ENCODE data around the gene KIFC1.

KIFC1 gene

DNA sequence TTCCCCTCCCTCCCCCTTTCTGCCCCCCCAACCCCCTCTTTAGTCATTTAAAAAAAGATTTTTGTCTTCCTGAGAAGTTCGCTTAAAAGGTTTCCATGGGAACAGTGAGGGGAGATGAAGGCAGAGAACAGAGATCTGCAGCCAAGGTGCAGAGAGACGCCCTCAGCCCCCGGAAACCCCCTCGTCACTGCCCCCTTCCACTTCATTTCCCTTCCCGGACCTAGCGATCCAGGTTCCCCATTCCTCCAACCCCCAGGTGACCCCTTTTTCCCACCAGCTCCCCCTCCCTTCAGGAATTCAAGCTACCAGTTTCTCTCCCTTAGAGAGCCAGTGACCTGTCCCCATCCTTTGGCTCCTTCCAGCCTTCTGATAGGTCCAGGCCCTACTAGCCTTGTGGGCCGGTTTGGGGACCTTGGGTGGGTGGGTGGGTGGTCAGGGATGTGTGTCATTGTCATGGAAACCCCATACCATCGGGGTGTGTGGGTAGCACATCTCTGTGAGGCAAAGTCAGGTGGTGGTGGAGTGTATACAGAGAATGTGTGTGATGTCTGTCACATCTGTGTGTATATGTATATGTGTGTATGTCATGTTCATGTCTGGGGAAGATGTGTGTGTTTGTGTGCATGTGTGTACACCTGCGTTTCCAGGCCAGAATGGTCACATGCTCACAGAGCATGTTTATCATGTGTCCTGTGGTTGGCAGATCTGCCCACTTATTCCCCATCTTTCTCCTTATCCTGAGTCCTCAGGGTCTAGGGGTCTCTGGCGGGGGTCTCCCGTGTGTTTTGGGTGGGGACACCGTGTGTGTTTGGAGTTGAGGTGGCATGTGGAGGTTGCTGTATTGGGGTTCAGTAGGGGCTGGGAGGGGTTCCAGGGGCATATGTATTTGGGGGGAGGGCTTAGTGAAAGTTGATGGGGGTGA lies 35.2 kb downstream of the KIFC1 start:
- Histone ChIP-seq H3K4me2 (ENCODE audit: low read length, poor library complexity, severe bottlenecking) (peak overlapping the region; percentile 91), H3K27me3 (ENCODE audit: control insufficient read depth in 1 of 2, insufficient read depth in 1 of 2, low read length in 2 of 2) (no peaks in the 10 kb centered on the region), H3K36me3 (ENCODE audit: control insufficient read depth in 1 of 2, insufficient read depth in 2 of 2, low read depth in 1 of 2, low read length in 2 of 2) (peaks cover 12 to 32% of the 10 kb centered on the region in 2 experiments), H2AK5ac (ENCODE audit: low read length, severe bottlenecking) (no peak overlapping the region), H2BK15ac (ENCODE audit: low read depth, poor library complexity, severe bottlenecking) (peak overlapping the region; percentile 20), H2BK5ac (ENCODE audit: low read depth, low read length, poor library complexity, severe bottlenecking) (no peak overlapping the region), H3K14ac (ENCODE audit: low read length in 2 of 2) (peak overlapping the region in 1 of 2 experiments; percentile 67), H3K27ac (ENCODE audit: low read length, poor library complexity, severe bottlenecking) (no peak overlapping the region), H2BK120ac (ENCODE audit: low read depth, low read length) (no peak overlapping the region), H3K23ac (ENCODE audit: low read length in 2 of 2) (no peak overlapping the region), H4K91ac (ENCODE audit: low read length) (peak overlapping the region; percentile 46), H2BK12ac (ENCODE audit: low read length in 2 of 2) (no peak overlapping the region), H3K9ac (ENCODE audit: low read length) (peak overlapping the region; percentile 89), H3K9me3 (ENCODE audit: control insufficient read depth, low read length) (no peaks in the 10 kb centered on the region), H4K8ac (ENCODE audit: low read length) (no peak overlapping the region), H3K4me1 (ENCODE audit: control insufficient read depth, insufficient read depth, low read depth, low read length) (peaks cover 45% of the 10 kb centered on the region), H3K4ac (ENCODE audit: low read depth in 1 of 2, low read length in 2 of 2) (peak overlapping the region in 1 of 2 experiments; percentile 32), H2AFZ (ENCODE audit: low read depth, low read length) (no peak overlapping the region), H3K79me1 (replicated peaks; ENCODE audit: low read length, poor library complexity, severe bottlenecking) (peaks cover 26% of the 10 kb centered on the region), H3K18ac (ENCODE audit: low read depth in 1 of 2, low read length in 2 of 2) (peak overlapping the region in 1 of 2 experiments; percentile 89), H3K4me3 (ENCODE audit: insufficient read depth in 1 of 2, low read depth in 1 of 2, low read length in 2 of 2) (peak overlapping the region; percentile 71 to 83)
- peak; percentile 43 for DNase-seq
- WGBS, result 24% methylated on average over 11 of the region's 12 CpGs

DNA sequence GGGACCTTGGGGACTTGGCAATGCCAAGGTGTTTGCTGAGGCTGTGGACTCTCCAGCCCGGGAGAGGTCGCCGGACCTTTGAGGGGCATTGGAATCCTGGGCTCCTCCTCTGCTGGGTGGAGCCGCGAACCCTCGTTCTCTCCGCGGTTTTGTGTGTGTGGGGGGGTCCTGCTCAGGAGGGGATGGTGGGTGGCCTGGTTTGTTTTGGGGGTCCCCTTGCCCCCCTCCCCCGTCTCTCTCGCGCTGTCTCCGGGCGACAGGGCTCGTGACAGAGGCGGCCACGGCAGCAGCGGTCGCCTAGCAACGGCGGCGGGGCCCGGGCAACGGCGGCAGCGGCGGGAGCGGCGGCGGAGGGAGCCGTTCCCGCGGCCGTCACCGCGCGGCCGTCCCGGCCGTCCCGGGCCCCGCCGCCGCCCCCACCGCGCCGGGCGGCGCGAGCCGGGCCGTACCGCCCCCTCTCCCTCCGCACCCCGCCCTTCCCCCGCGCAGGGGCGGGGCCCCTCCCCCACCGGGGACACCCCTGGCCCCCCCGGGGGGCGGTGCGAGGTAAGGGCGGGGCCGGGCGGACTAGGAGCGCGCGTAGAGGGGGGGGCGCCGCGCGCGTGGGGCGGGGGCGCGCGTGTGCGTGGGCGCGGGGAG lies 36.1 kb downstream of the KIFC1 start:
- Histone ChIP-seq H3K36me3 (ENCODE audit: control insufficient read depth in 1 of 2, insufficient read depth in 2 of 2, low read depth in 1 of 2, low read length in 2 of 2) (peaks cover 16 to 30% of the 10 kb centered on the region in 2 experiments), H3K27me3 (ENCODE audit: control insufficient read depth in 1 of 2, insufficient read depth in 1 of 2, low read length in 2 of 2) (no peaks in the 10 kb centered on the region), H2BK120ac (ENCODE audit: low read depth, low read length) (peak overlapping the region; percentile 80), H3K79me1 (replicated peaks; ENCODE audit: low read length, poor library complexity, severe bottlenecking) (peaks cover 30% of the 10 kb centered on the region), H2BK15ac (ENCODE audit: low read depth, poor library complexity, severe bottlenecking) (peak overlapping the region; percentile 20), H3K4me2 (ENCODE audit: low read length, poor library complexity, severe bottlenecking) (peak overlapping the region; percentile 91), H2AK5ac (ENCODE audit: low read length, severe bottlenecking) (no peak overlapping the region), H3K18ac (ENCODE audit: low read depth in 1 of 2, low read length in 2 of 2) (peak overlapping the region in 1 of 2 experiments; percentile 89), H3K27ac (ENCODE audit: low read length, poor library complexity, severe bottlenecking) (no peak overlapping the region), H3K4ac (ENCODE audit: low read depth in 1 of 2, low read length in 2 of 2) (peak overlapping the region in 1 of 2 experiments; percentile 17), H2AFZ (ENCODE audit: low read depth, low read length) (peak overlapping the region; percentile 85), H3K4me3 (ENCODE audit: insufficient read depth in 1 of 2, low read depth in 1 of 2, low read length in 2 of 2) (peak overlapping the region; percentile 71 to 83), H3K23ac (ENCODE audit: low read length in 2 of 2) (no peak overlapping the region), H2BK12ac (ENCODE audit: low read length in 2 of 2) (peak overlapping the region in 1 of 2 experiments; percentile 66), H3K9me3 (ENCODE audit: control insufficient read depth, low read length) (no peaks in the 10 kb centered on the region), H3K14ac (ENCODE audit: low read length in 2 of 2) (peak overlapping the region in 1 of 2 experiments; percentile 68), H3K9ac (ENCODE audit: low read length) (peak overlapping the region; percentile 89), H3K4me1 (ENCODE audit: control insufficient read depth, insufficient read depth, low read depth, low read length) (peaks cover 54% of the 10 kb centered on the region), H4K8ac (ENCODE audit: low read length) (no peak overlapping the region), H4K91ac (ENCODE audit: low read length) (peak overlapping the region; percentile 46), H2BK5ac (ENCODE audit: low read depth, low read length, poor library complexity, severe bottlenecking) (no peak overlapping the region)
- WGBS, result 0% methylated on average over 8 of the region's 79 CpGs
- DNase-seq, result peak; percentile 46

DNA sequence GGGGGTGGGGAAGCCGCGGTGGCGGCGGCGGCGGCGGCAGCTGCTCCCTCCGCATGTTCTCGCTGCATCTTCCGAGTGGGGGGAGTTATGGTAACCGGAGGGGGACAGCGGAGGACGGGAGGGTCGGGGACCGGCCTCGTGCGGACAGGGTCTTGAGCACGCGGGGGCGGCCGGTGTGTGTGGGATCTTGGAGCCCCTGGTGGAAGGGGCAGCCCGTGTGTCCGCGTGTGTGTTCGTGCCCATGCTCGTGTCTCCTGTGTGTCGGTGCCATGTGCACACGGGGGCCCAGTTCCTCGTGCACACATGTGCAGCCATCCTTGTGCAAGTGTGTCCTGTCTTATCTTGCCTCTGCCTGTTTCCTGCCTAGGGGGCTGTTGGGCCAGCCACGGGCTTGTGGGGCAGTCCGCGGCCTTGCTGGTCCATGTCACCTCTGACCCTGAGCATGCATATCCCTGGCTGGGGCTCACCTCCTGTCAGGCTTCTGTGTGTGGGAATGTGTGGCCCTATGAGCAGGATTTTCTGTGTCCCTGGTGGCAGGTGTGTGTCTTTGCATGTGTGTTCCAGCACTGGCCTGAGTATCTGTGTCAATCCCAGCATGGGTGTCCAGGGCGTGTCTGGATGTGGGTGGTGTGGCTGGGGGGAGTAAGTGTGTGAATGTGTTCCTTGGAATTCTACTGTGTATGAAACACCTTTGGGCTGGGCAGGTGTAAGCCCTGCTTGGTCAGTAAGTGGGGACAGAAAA lies 36.8 kb downstream of the KIFC1 start:
- Histone ChIP-seq H3K4me2 (ENCODE audit: low read length, poor library complexity, severe bottlenecking) (peak overlapping the region; percentile 54), H3K23ac (ENCODE audit: low read length in 2 of 2) (peak overlapping the region in 1 of 2 experiments; percentile 5), H4K91ac (ENCODE audit: low read length) (peak overlapping the region; percentile 23), H3K27ac (ENCODE audit: low read length, poor library complexity, severe bottlenecking) (no peak overlapping the region), H3K4me1 (ENCODE audit: control insufficient read depth, insufficient read depth, low read depth, low read length) (peaks cover 60% of the 10 kb centered on the region), H3K4ac (ENCODE audit: low read depth in 1 of 2, low read length in 2 of 2) (peak overlapping the region in 1 of 2 experiments; percentile 83), H2AK5ac (ENCODE audit: low read length, severe bottlenecking) (no peak overlapping the region), H3K9ac (ENCODE audit: low read length) (peak overlapping the region; percentile 60), H2BK5ac (ENCODE audit: low read depth, low read length, poor library complexity, severe bottlenecking) (no peak overlapping the region), H2BK120ac (ENCODE audit: low read depth, low read length) (peak overlapping the region; percentile 80), H3K18ac (ENCODE audit: low read depth in 1 of 2, low read length in 2 of 2) (peak overlapping the region; percentile 11 to 34), H4K8ac (ENCODE audit: low read length) (no peak overlapping the region), H3K9me3 (ENCODE audit: control insufficient read depth, low read length) (no peaks in the 10 kb centered on the region), H2BK12ac (ENCODE audit: low read length in 2 of 2) (peak overlapping the region in 1 of 2 experiments; percentile 19), H2AFZ (ENCODE audit: low read depth, low read length) (no peak overlapping the region), H2BK15ac (ENCODE audit: low read depth, poor library complexity, severe bottlenecking) (no peak overlapping the region), H3K79me1 (replicated peaks; ENCODE audit: low read length, poor library complexity, severe bottlenecking) (peaks cover 28% of the 10 kb centered on the region), H3K14ac (ENCODE audit: low read length in 2 of 2) (peak overlapping the region in 1 of 2 experiments; percentile 22), H3K36me3 (ENCODE audit: control insufficient read depth in 1 of 2, insufficient read depth in 2 of 2, low read depth in 1 of 2, low read length in 2 of 2) (peaks cover 21 to 30% of the 10 kb centered on the region in 2 experiments), H3K27me3 (ENCODE audit: control insufficient read depth in 1 of 2, insufficient read depth in 1 of 2, low read length in 2 of 2) (no peaks in the 10 kb centered on the region), H3K4me3 (ENCODE audit: insufficient read depth in 1 of 2, low read depth in 1 of 2, low read length in 2 of 2) (peak overlapping the region; percentile 71 to 80)
- DNase-seq, result peak; percentile 65
- 22% methylated on average over 23 of the region's 33 CpGs for WGBS

All from mesenchymal stem cell (in vitro differentiated cells and primary cell).